Epithelial cell of proximal tubule (primary cell): ENCODE results near the gene FZD8. TPM values are rescaled to one million over a fixed set of nuclear protein-coding genes. Genes with fewer than 3 reads are reported as not detected.

Source experiments
- DNase-seq: peaks from one replicate; pipeline ENCODE4 v3.0.0-alpha.2; 2011; ENCODE audit warnings: low read depth
- H3K4me3 ChIP-seq: 2 replicates; pipeline ENCODE4 v1.5.1; 2011; ENCODE audit warnings: low read depth, mild to moderate bottlenecking, low read length
- CTCF ChIP-seq: conservative IDR thresholded peaks from 2 replicates; pipeline ENCODE4 v1.5.1; 2012; ENCODE audit warnings: low read depth, mild to moderate bottlenecking, low read length
- total RNA-seq: library from RNA; depleted of rRNA; stranded (reverse); fragments of >200 nt; gene quantifications from 2 replicates; pipeline ENCODE4 v1.2.3, GENCODE V29; 2015

The FZD8 gene
- total RNA-seq, 1 donor from 2014 or later: 13.4 TPM

GRCh38 chr10:35607475-35608327, 34.4 kb downstream of the FZD8 start:
- TF ChIP-seq CTCF: no peak
- DNase-seq: no peak
- peak overlapping the region; percentile 53 for H3K4me3 ChIP-seq

- no peak for DNase-seq
- TF ChIP-seq CTCF: no peak
- no peak overlapping the region for H3K4me3 ChIP-seq
Measured at GRCh38 chr10:35606430-35606829, 35.7 kb downstream of the FZD8 start.

GRCh38 chr10:35605191-35605590, 36.9 kb downstream of the FZD8 start, which contains the start of gene GJD4:
Gene GJD4, plus strand, starts transcription at chr10:35605341. Its CDS starts 227 bp downstream, at chr10:35605568.
- no peak for DNase-seq
- no peak for TF ChIP-seq CTCF

GRCh38 chr10:35600193-35600592, 41.9 kb downstream of the FZD8 start:
- peak; percentile 52 for TF ChIP-seq CTCF
- DNase-seq: no peak
- H3K4me3 ChIP-seq: no peak overlapping the region

More at GRCh38 chr10:35605191-35605590, 36.9 kb downstream of the FZD8 start, which contains the start of gene GJD4:
- no peak within 1 kb of the TSS for H3K4me3 ChIP-seq

GRCh38 chr10:35598379-35598778, 43.7 kb downstream of the FZD8 start:
- peak; percentile 62 for TF ChIP-seq CTCF
- H3K4me3 ChIP-seq: no peak overlapping the region
- no peak for DNase-seq

- no peak overlapping the region for H3K4me3 ChIP-seq
- DNase-seq: no peak
- no peak for TF ChIP-seq CTCF
Measured at GRCh38 chr10:35595106-35595505, 47.0 kb downstream of the FZD8 start.
